Testis (tissue), 3 donors: ENCODE measurements around the gene TRIO. TPM values are rescaled to one million over a fixed set of nuclear protein-coding genes. Genes with fewer than 3 reads are reported as not detected.
"Not testable (repeated sequence)": the region's sequence is repeated elsewhere in the genome, so short reads cannot be mapped to it uniquely, and the experiment has no call there.

Experiments used
- DNase-seq: peaks from one replicate; pipeline ENCODE4 v3.0.0-alpha.2; 2019
- H3K27ac ChIP-seq, 2 donors: fragments of 200-600 bp; sonication (generic); one replicate each; pipeline ENCODE4 v1.5.1; 2019
- H3K27me3 ChIP-seq: fragments of 200-600 bp; sonication (generic); one replicate; pipeline ENCODE4 v1.5.1; 2019
- H3K36me3 ChIP-seq: fragments of 200-600 bp; sonication (generic); one replicate; pipeline ENCODE4 v1.5.1; 2017; ENCODE audit warnings: low read depth; ENCODE audit errors: missing control alignments
- H3K4me1 ChIP-seq: fragments of 200-600 bp; sonication (generic); one replicate; pipeline ENCODE4 v1.5.1; 2019
- H3K4me3 ChIP-seq, 2 donors: fragments of 200-600 bp; sonication (generic); one replicate each; pipeline ENCODE4 v1.5.1; 2017 to 2019
- H3K9me3 ChIP-seq: fragments of 200-600 bp; sonication (generic); one replicate; pipeline ENCODE4 v1.5.1; 2017
- CTCF ChIP-seq, 3 experiments: fragments of 450-650 bp in 2 of 3; fragments of 200-600 bp in 1 of 3; sonication (generic) in 1 of 3; IDR thresholded peaks; one replicate each; pipeline ENCODE4 v1.5.1; 2016 to 2019; ENCODE audit warnings: antibody characterized with exemption in 3 of 3, mild to moderate bottlenecking in 2 of 3, moderate library complexity in 1 of 3
- POLR2A ChIP-seq: fragments of 450-650 bp; IDR thresholded peaks from one replicate; pipeline ENCODE4 v1.6.1; 2017; ENCODE audit warnings: antibody characterized with exemption, mild to moderate bottlenecking, moderate library complexity
- WGBS, 2 donors: methylation state at CpG; one replicate each; pipeline ENCODE4 v1.1.5; 2018; 5-methylcytosine and 5-hydroxymethylcytosine counted together
- intact Hi-C: fragments of 100-400 bp; cut with DNase I; formaldehyde crosslinking; loops from one replicate; pipeline ENCODE4 v1.15.1; 2023; ENCODE audit warnings: low total_unique reads
- polyA plus RNA-seq: library from polyadenylated mRNA; stranded (reverse); fragments of 350-450 nt; fragmentation: Illumina TruSeq; extraction: RNeasy Lipid Tissue Mini Kit (QIAGEN cat#74804); gene quantifications from one replicate; pipeline ENCODE4 v1.2.3, GENCODE V29; 2014; ENCODE audit warnings: low read depth, low replicate concordance; ENCODE audit not compliant: insufficient read depth
- total RNA-seq, 2 donors: library from RNA; depleted of rRNA; stranded (reverse); fragments of >200 nt; gene quantifications; one replicate each; pipeline ENCODE4 v1.2.3, GENCODE V29; 2016

The TRIO gene
- total and polyA plus RNA-seq, 3 donors from 2014 or later, result 47.2 to 295 (median 249) TPM

DNA sequence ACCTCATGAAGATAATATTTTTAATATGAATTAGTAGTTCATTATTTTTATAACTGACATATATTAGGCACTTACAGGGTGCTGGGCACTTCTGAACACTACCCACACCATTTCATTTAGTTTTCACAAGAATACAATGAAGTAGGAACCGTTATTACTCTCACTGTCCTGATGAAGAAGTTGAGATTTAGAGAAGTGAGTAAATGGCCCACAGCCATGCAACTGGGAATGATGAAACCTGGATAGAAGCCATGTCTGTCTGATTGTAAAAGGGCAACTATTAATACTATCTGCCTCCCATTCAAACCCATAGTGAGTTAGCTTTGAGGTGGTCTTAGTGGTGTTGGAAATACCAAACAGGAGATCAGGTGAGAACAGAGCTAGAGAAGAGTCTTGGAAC lies 408.9 kb downstream of the TRIO start:
- Histone ChIP-seq H3K9me3 (no peaks in the 10 kb centered on the region), H3K36me3 (no peaks in the 10 kb centered on the region), H3K27ac (no peak overlapping the region), H3K27me3 (no peaks in the 10 kb centered on the region), H3K4me1 (no peaks in the 10 kb centered on the region), H3K4me3 (no peak overlapping the region)
- intact Hi-C loops, result no loop called here
- no peak for DNase-seq
- TF ChIP-seq POLR2A, result no peak
- WGBS, 2 donors, result 40 to 59% methylated on average over 1 of the region's 1 CpG

DNA sequence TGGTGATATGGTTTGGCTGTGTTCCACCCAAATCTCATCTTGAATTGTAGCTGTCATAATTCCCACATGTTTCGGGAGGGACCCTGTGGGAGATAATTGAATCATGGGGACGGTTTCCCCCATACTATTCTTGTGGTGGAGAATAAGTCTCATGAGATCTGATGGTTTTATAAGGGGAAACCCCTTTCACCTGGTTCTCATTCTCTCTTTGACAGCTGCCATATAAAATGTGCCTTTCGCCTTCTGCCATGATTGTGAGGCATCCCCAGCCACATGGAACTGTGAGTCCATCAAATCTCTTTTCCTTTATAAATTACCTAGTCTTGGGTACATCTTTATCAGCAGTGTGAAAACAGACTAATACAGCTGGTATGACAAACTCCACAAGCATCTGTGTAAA lies 411.1 kb downstream of the TRIO start:
- not testable (repeated sequence) for DNase-seq

DNA sequence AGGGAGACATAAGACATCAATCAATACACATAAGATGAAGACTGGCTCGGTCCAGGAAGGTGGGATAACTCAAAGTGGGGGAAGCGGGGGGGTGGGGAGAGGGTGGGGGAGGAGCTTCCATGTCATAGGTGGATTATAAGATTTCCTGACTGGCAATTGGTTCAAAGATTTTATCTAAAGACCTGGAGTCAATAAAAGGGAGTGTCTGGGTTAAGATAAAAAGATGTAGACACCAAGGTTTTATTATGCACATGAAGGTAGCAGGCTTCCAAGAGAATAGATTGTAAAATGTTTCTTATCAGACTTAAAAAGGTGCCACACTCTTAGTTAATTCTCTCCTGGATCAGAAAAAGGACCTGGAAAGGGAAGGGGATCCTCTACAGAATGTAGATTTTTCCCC lies 412.9 kb downstream of the TRIO start:
- Histone ChIP-seq H3K9me3 (no peaks in the 10 kb centered on the region), H3K4me1 (no peaks in the 10 kb centered on the region), H3K27ac (no peak overlapping the region), H3K36me3 (no peaks in the 10 kb centered on the region), H3K4me3 (no peak overlapping the region), H3K27me3 (no peaks in the 10 kb centered on the region)
- intact Hi-C loops, result no loop called here
- WGBS, 2 donors, result 83 to 89% methylated on average over 2 of the region's 2 CpGs
- DNase-seq, result no peak
- TF ChIP-seq CTCF (IDR thresholded peaks at IDR 0.05) (no peak), POLR2A (no peak)

More for the DNA sequence above, 411.1 kb downstream of the TRIO start:
- H3K27ac ChIP-seq, intact Hi-C loops, H3K4me3 ChIP-seq, H3K27me3 ChIP-seq, H3K36me3 ChIP-seq, H3K4me1 ChIP-seq, H3K9me3 ChIP-seq: not testable (repeated sequence)
- WGBS, 2 donors, result 67 to 81% methylated on average over 3 of the region's 3 CpGs

GRCh38 chr5:14557203-14557770 lies 414.1 kb downstream of the TRIO start:
- TF ChIP-seq CTCF (IDR thresholded peaks at IDR 0.05), result no peak
- no peak for TF ChIP-seq POLR2A
- H3K4me1 ChIP-seq, result no peaks in the 10 kb centered on the region
- WGBS, 2 donors, result 72 to 77% methylated on average over 8 of the region's 8 CpGs
- no peaks in the 10 kb centered on the region for H3K9me3 ChIP-seq
- no peak overlapping the region for H3K27ac ChIP-seq
- DNase-seq, result no peak
- intact Hi-C loops, result no loop called here
- H3K27me3 ChIP-seq, result no peaks in the 10 kb centered on the region
- H3K4me3 ChIP-seq, result no peak overlapping the region
- H3K36me3 ChIP-seq, result no peaks in the 10 kb centered on the region

- H3K4me1 ChIP-seq, result no peaks in the 10 kb centered on the region
- H3K9me3 ChIP-seq, result no peaks in the 10 kb centered on the region
- TF ChIP-seq CTCF (IDR thresholded peaks at IDR 0.05), result no peak
- H3K4me3 ChIP-seq, result no peak overlapping the region
- intact Hi-C loops, result no loop called here
- no peak for DNase-seq
- WGBS, 2 donors, result 68 to 70% methylated on average over 8 of the region's 8 CpGs
- no peak overlapping the region for H3K27ac ChIP-seq
- H3K27me3 ChIP-seq, result no peaks in the 10 kb centered on the region
- H3K36me3 ChIP-seq, result no peaks in the 10 kb centered on the region
These were observed 414.8 kb downstream of the TRIO start for GRCh38 chr5:14557791-14558415.

Other genes starting within 250 kb of the TRIO start
- gene DNAH5, start 198.7 kb upstream of the TRIO start, total RNA-seq, result 1 to 10 TPM; 5.1 to 5.9 TPM
- 1.1 TPM for gene DNAH5, start 198.7 kb upstream of the TRIO start, polyA plus RNA-seq